HG03064 (cell line): ENCODE results near the gene MPI.
"Not testable (repeated sequence)": the region's sequence is repeated elsewhere in the genome, so short reads cannot be mapped to it uniquely, and the experiment has no call there.

ENCODE experiments used
- ATAC-seq: cut with Tn5 transposase; IDR thresholded peaks from one replicate; pipeline ENCODE4 v1.9.1; 2021; ENCODE audit warnings: low read depth; ENCODE audit not compliant: unreplicated experiment

Gene MPI

GRCh38 chr15:74920456-74920855 lies 30.6 kb downstream of the MPI start:
- ATAC-seq: no peak

GRCh38 chr15:74924525-74924924 lies 34.7 kb downstream of the MPI start:
- ATAC-seq: no peak

- ATAC-seq: no peak
Observed at GRCh38 chr15:74928771-74929198, 38.9 kb downstream of the MPI start.

- ATAC-seq: no peak
Observed at GRCh38 chr15:74933573-74933972, 43.7 kb downstream of the MPI start.

- ATAC-seq: not testable (repeated sequence)
Observed at GRCh38 chr15:74935193-74935592, 45.4 kb downstream of the MPI start.

- no peak for ATAC-seq
Observed at GRCh38 chr15:74937272-74937589, 47.4 kb downstream of the MPI start.

GRCh38 chr15:74937590-74938371 lies 47.9 kb downstream of the MPI start, which contains the start of gene COX5A:
Gene COX5A, minus strand, starts transcription at chr15:74938073. Its CDS starts 59 bp downstream, at chr15:74938014.
- peak; percentile 84 for ATAC-seq

GRCh38 chr15:74950078-74950908 lies 60.5 kb downstream of the MPI start:
- ATAC-seq: no peak

- no peak for ATAC-seq
Observed at GRCh38 chr15:74951006-74951405, 61.2 kb downstream of the MPI start.
